Endodermal cell (in vitro differentiated cells): Measurements from ENCODE around the gene BTNL2. TPM values are rescaled to one million over a fixed set of nuclear protein-coding genes. Genes with fewer than 3 reads are reported as not detected.
"Not testable (repeated sequence)": the region's sequence is repeated elsewhere in the genome, so short reads cannot be mapped to it uniquely, and the experiment has no call there.

Experiments used
- DNase-seq: peaks from one replicate; pipeline ENCODE4 v3.0.0-alpha.2; 2017
- H3K27ac ChIP-seq: 2 replicates; pipeline ENCODE4 v1.5.1; 2013; ENCODE audit warnings: mild to moderate bottlenecking, low read depth, low read length, moderate library complexity
- H3K27me3 ChIP-seq: 2 replicates; pipeline ENCODE4 v1.6.1; 2013; ENCODE audit warnings: mild to moderate bottlenecking, low read length, moderate library complexity; ENCODE audit not compliant: insufficient read depth, control insufficient read depth, poor library complexity, severe bottlenecking
- H3K36me3 ChIP-seq: 2 replicates; pipeline ENCODE4 v1.7.0; 2013; ENCODE audit warnings: mild to moderate bottlenecking, low read length, moderate library complexity; ENCODE audit not compliant: control insufficient read depth, insufficient read depth
- H3K4me1 ChIP-seq: one replicate; pipeline ENCODE4 v1.7.0; 2013; ENCODE audit warnings: low read length; ENCODE audit not compliant: control insufficient read depth, insufficient read depth
- H3K4me3 ChIP-seq: 2 replicates; pipeline ENCODE4 v1.5.1; 2013; ENCODE audit warnings: mild to moderate bottlenecking, low read length, moderate library complexity
- H3K9ac ChIP-seq: 2 replicates; pipeline ENCODE4 v1.6.1; 2013; ENCODE audit warnings: mild to moderate bottlenecking, low read length, moderate library complexity; ENCODE audit not compliant: poor library complexity, severe bottlenecking; ENCODE audit errors: extremely low read depth
- H3K9me3 ChIP-seq: 2 replicates; pipeline ENCODE4 v1.6.1; 2013; ENCODE audit warnings: mild to moderate bottlenecking, low read length, moderate library complexity; ENCODE audit not compliant: control insufficient read depth
- H3K27ac Mint-ChIP-seq: 2 replicates; pipeline ENCODE4 v1.8.0; 2020; ENCODE audit warnings: mixed read lengths
- H3K27me3 Mint-ChIP-seq: 2 replicates; pipeline ENCODE4 v1.8.0; 2021; ENCODE audit warnings: mild to moderate bottlenecking, mixed read lengths; ENCODE audit not compliant: insufficient read depth
- H3K36me3 Mint-ChIP-seq: 2 replicates; pipeline ENCODE4 v1.8.0; 2020; ENCODE audit warnings: low read depth, mixed read lengths
- H3K4me1 Mint-ChIP-seq: 2 replicates; pipeline ENCODE4 v1.8.0; 2020; ENCODE audit warnings: mixed read lengths
- H3K4me3 Mint-ChIP-seq: 2 replicates; pipeline ENCODE4 v1.8.0; 2020; ENCODE audit warnings: mild to moderate bottlenecking, moderate library complexity, mixed read lengths
- H3K9me3 Mint-ChIP-seq: 2 replicates; pipeline ENCODE4 v1.8.0; 2020; ENCODE audit warnings: mild to moderate bottlenecking, mixed read lengths
- WGBS, 2 experiments: methylation state at CpG; one replicate each; pipeline versions ENCODE4 v1.1.5 to v1.1.7; 2013; ENCODE audit warnings: missing lambda C conversion rate in 2 of 2, mixed read lengths in 1 of 2; ENCODE audit not compliant: insufficient coverage in 1 of 2, insufficient read length in 1 of 2; 5-methylcytosine and 5-hydroxymethylcytosine counted together
- total RNA-seq, 2 donors: library from RNA; stranded (reverse); fragmentation: NEBNext Ultra II Directional in 1 of 2; extraction: Animal tissue kit (Norgen Biotek cat#: 25700) in 1 of 2; gene quantifications; 2 replicates in 1 of 2; 3 replicates in 1 of 2; pipeline ENCODE4 v1.2.1, GENCODE V29; 2021
- TF ChIP-seq, protein P1 (sequence below): fragments of 200-600 bp; sonication (generic); conservative IDR thresholded peaks from 2 replicates; pipeline ENCODE4 v1.5.0; 2021; ENCODE audit warnings: antibody characterized with exemption, mild to moderate bottlenecking

Gene BTNL2
- total RNA-seq, 2 donors from 2014 or later, result not detected

DNA sequence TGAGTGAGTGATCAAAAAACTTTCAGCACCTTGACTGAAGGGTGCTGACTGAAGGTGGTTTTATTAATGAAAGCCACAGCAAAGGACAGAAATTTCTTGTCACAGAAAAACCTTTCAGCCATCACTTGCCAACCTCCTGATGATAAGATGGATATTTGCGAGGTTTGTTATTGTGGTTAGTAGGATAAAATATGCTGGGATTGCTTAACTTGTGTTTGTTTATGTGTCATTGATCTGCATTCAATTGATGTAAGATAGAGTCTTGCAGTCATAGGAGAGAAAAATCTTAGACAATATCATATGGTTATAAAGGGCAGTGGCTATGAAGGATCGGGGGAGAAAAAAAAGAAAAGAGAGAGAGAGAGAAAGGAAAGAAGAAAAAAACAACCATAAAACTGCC, 36.5 kb downstream of the BTNL2 start:
- H3K4me3 Mint-ChIP-seq, result no peak overlapping the region
- Histone ChIP-seq H3K27ac (no peak overlapping the region), H3K4me1 (no peaks in the 10 kb centered on the region)

DNA sequence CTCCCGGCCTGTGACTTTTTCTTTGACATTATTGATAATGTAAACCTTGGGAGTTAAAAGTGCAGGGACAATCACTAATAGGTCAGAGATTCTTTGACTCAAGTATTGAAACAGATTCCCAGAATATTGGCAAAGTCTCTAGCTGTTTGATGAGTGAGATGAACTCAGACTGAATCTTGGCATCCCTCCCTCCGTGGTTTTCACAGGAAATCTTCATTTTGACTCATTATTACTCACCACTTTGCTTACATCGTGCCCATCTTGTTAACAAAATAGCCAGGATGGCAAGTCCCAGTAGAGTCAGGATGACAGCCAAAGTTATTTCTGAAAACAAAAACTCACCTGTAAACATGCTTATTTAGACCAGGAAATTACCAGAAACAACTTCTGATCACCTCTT, 37.3 kb downstream of the BTNL2 start:
- Mint-ChIP-seq H3K27ac (no peak overlapping the region), H3K36me3 (no peaks in the 10 kb centered on the region), H3K4me3 (no peak overlapping the region), H3K4me1 (no peaks in the 10 kb centered on the region), H3K27me3 (peaks cover 4% of the 10 kb centered on the region), H3K9me3 (no peaks in the 10 kb centered on the region)
- Histone ChIP-seq H3K9me3 (no peaks in the 10 kb centered on the region), H3K4me3 (no peak overlapping the region), H3K27ac (no peak overlapping the region), H3K9ac (no peak overlapping the region), H3K4me1 (no peaks in the 10 kb centered on the region), H3K27me3 (no peaks in the 10 kb centered on the region), H3K36me3 (no peaks in the 10 kb centered on the region)
- no peak for DNase-seq
- 80 to 100% methylated on average over 2 to 3 of the region's 3 CpGs for WGBS, 2 experiments
- TF ChIP-seq, protein P1, sequence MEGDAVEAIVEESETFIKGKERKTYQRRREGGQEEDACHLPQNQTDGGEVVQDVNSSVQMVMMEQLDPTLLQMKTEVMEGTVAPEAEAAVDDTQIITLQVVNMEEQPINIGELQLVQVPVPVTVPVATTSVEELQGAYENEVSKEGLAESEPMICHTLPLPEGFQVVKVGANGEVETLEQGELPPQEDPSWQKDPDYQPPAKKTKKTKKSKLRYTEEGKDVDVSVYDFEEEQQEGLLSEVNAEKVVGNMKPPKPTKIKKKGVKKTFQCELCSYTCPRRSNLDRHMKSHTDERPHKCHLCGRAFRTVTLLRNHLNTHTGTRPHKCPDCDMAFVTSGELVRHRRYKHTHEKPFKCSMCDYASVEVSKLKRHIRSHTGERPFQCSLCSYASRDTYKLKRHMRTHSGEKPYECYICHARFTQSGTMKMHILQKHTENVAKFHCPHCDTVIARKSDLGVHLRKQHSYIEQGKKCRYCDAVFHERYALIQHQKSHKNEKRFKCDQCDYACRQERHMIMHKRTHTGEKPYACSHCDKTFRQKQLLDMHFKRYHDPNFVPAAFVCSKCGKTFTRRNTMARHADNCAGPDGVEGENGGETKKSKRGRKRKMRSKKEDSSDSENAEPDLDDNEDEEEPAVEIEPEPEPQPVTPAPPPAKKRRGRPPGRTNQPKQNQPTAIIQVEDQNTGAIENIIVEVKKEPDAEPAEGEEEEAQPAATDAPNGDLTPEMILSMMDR, result no peak

More for the DNA sequence above, 36.5 kb downstream of the BTNL2 start:
- Mint-ChIP-seq H3K27ac (no peak overlapping the region), H3K36me3 (no peaks in the 10 kb centered on the region), H3K4me1 (no peaks in the 10 kb centered on the region), H3K9me3 (no peaks in the 10 kb centered on the region), H3K27me3 (no peaks in the 10 kb centered on the region)
- TF ChIP-seq, protein P1, result no peak
- DNase-seq, result no peak
- Histone ChIP-seq H3K9me3 (no peaks in the 10 kb centered on the region), H3K27me3 (no peaks in the 10 kb centered on the region), H3K4me3 (no peak overlapping the region), H3K9ac (no peak overlapping the region), H3K36me3 (no peaks in the 10 kb centered on the region)
- WGBS, 2 experiments, result 100% methylated on average over 2 of the region's 2 CpGs; no CpG with 5 or more reads in 1 of the 2 experiments

DNA sequence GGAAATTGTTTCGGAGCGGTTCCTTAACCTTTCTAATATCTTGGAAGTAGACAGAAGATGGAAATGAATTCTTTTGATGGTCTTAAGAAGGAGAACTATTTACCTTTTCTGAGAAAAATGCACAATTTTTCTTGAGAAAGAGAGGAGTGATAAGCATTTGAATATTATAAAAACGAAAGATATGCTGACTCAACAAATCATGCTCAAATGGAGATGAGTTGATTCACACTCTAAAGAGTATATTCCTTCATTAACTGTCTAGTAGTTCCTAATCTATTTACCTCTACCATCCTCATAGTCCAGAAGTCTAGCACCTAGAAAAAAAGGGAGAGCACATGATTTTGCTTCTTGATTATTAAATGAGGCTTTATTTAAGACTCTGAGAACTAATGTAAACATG, 39.3 kb downstream of the BTNL2 start:
- no peak overlapping the region for H3K9ac ChIP-seq
- TF ChIP-seq, protein P1, result no peak
- H3K36me3 ChIP-seq, result no peaks in the 10 kb centered on the region
- no peaks in the 10 kb centered on the region for H3K9me3 ChIP-seq
- no peaks in the 10 kb centered on the region for H3K4me1 ChIP-seq
- H3K4me3 ChIP-seq, result no peak overlapping the region
- Mint-ChIP-seq H3K27me3 (peaks cover 8% of the 10 kb centered on the region), H3K36me3 (no peaks in the 10 kb centered on the region), H3K9me3 (no peaks in the 10 kb centered on the region), H3K4me1 (no peaks in the 10 kb centered on the region), H3K27ac (no peak overlapping the region), H3K4me3 (no peak overlapping the region)
- 98 to 100% methylated on average over 3 of the region's 3 CpGs for WGBS, 2 experiments
- no peaks in the 10 kb centered on the region for H3K27me3 ChIP-seq
- H3K27ac ChIP-seq, result no peak overlapping the region
- no peak for DNase-seq

DNA sequence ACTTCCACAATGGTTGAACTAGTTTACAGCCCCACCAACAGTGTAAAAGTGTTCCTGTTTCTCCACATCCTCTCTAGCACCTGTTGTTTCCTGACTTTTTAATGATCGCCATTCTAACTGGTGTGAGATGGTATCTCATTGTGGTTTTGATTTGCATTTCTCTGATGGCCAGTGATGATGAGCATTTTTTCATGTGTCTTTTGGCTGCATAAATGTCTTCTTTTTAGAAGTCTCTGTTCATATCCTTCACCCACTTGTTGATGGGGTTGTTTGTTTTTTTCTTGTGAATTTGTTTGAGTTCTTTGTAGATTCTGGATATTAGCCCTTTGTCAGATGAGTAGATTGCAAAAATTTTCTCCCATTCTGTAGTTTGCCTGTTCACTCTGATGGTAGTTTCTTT, 47.8 kb downstream of the BTNL2 start:
- H3K27me3 ChIP-seq, H3K4me1 ChIP-seq, H3K4me1 Mint-ChIP-seq, H3K4me3 Mint-ChIP-seq, DNase-seq, H3K27ac Mint-ChIP-seq, H3K9me3 Mint-ChIP-seq, H3K36me3 Mint-ChIP-seq, H3K27ac ChIP-seq, H3K4me3 ChIP-seq, H3K27me3 Mint-ChIP-seq, H3K9me3 ChIP-seq, H3K36me3 ChIP-seq, H3K9ac ChIP-seq: not testable (repeated sequence)
- no CpG with 5 or more reads among the region's 1 CpG for WGBS, 2 experiments

DNA sequence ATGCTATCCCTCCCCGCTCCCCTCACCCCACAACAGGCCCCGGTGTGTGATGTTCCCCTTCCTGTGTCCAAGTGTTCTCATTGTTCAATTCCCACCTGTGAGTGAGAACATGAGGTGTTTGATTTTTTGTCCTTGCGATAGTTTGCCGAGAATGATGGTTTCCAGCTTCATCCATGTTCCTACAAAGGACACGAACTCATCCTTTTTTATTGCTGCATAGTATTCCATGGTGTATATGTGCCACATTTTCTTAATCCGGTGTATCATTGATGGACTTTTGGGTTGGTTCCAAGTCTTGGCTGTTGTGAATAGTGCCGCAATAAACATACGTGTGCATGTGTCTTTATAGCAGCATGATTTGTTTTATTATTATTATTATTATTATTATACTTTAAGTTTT, 48.4 kb downstream of the BTNL2 start:
- not testable (repeated sequence) for H3K9me3 ChIP-seq, H3K4me1 Mint-ChIP-seq, H3K36me3 ChIP-seq, H3K27ac ChIP-seq, H3K36me3 Mint-ChIP-seq, H3K4me3 Mint-ChIP-seq, H3K27me3 ChIP-seq, H3K9ac ChIP-seq, H3K27ac Mint-ChIP-seq, H3K4me3 ChIP-seq, H3K4me1 ChIP-seq, H3K27me3 Mint-ChIP-seq, H3K9me3 Mint-ChIP-seq, DNase-seq
- 91 to 100% methylated on average over 4 to 6 of the region's 8 CpGs for WGBS, 2 experiments
